SH-SY5Y (cell line): ENCODE results near the gene GRIK3.

Experiments
- GATA2 ChIP-seq: IDR thresholded peaks from 2 replicates; pipeline ENCODE4 v1.6.1; 2011; ENCODE audit warnings: mild to moderate bottlenecking, low read depth, low read length
- GATA3 ChIP-seq: IDR thresholded peaks from 2 replicates; pipeline ENCODE4 v1.6.1; 2011; ENCODE audit warnings: low read depth, mild to moderate bottlenecking, low read length, moderate library complexity

- no peak for TF ChIP-seq GATA3
- TF ChIP-seq GATA2: no peak
Measured at GRCh38 chr1:36884801-36885200, 149.5 kb downstream of the GRIK3 start.
